IMR-90 (cell line): ENCODE results near the gene CDC25B.

Experiments used
- FOS ChIP-seq: fragments of 150-350 bp; IDR thresholded peaks from 2 replicates; pipeline ENCODE4 v1.6.1; 2016; ENCODE audit warnings: low read depth, low read length
- POLR2A ChIP-seq: IDR thresholded peaks from 2 replicates; pipeline ENCODE4 v1.6.1; 2012; ENCODE audit warnings: mild to moderate bottlenecking, low read depth, low read length
- RAD21 ChIP-seq: IDR thresholded peaks from 2 replicates; pipeline ENCODE4 v1.6.1; 2012; ENCODE audit warnings: low read length, improper control_type of control experiment
- RCOR1 ChIP-seq: IDR thresholded peaks from 2 replicates; pipeline ENCODE4 v1.6.1; 2012; ENCODE audit warnings: mild to moderate bottlenecking, low read length, improper control_type of control experiment; ENCODE audit not compliant: insufficient replicate concordance
- RFX5 ChIP-seq: IDR thresholded peaks from 2 replicates; pipeline ENCODE4 v1.8.0; 2012; ENCODE audit warnings: low read depth, mild to moderate bottlenecking, low read length, moderate library complexity
- TF ChIP-seq, protein P1 (sequence below): conservative IDR thresholded peaks from 2 replicates; pipeline ENCODE4 v1.5.1; 2012; ENCODE audit warnings: mild to moderate bottlenecking, low read depth, low read length, improper control_type of control experiment

DNA sequence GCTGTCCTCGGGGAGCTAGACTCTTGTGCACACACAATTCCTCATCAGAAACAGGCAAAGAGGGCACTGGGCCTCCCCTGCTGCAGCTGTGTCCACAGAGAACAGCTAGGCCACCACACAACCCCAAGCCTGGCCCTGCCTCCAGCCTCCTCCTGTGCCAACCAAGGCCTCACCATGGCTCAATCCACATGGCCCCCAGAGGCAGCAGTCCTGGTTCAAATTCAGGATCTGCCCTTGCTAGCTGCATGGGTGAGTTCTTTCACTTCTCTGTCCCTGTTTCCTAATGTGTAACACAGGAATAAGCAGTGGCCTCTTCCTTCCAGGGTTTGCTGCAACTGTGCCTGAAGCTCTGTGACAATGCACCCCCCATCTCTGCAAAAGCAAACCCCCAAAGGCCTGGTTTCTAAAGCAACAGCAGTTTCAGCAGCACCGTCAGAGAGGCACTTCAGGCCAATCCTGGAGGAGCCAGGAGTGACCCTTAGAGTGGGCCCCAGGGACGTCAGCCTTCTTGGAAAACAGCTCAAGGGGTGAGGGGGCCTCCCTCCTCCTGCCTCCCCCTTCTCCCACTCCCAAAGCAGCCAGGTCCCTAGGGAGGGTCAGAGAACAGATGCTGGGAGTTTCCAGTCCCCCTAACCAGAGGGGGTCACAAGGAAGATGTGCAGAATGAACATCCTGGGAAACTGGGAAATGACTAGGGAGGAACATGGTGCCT is 30.8 kb upstream of the CDC25B start:
- TF ChIP-seq, protein P1, sequence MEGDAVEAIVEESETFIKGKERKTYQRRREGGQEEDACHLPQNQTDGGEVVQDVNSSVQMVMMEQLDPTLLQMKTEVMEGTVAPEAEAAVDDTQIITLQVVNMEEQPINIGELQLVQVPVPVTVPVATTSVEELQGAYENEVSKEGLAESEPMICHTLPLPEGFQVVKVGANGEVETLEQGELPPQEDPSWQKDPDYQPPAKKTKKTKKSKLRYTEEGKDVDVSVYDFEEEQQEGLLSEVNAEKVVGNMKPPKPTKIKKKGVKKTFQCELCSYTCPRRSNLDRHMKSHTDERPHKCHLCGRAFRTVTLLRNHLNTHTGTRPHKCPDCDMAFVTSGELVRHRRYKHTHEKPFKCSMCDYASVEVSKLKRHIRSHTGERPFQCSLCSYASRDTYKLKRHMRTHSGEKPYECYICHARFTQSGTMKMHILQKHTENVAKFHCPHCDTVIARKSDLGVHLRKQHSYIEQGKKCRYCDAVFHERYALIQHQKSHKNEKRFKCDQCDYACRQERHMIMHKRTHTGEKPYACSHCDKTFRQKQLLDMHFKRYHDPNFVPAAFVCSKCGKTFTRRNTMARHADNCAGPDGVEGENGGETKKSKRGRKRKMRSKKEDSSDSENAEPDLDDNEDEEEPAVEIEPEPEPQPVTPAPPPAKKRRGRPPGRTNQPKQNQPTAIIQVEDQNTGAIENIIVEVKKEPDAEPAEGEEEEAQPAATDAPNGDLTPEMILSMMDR: no peak
- TF ChIP-seq RAD21 (no peak), FOS (no peak), RFX5 (no peak), POLR2A (no peak), RCOR1 (no peak)
